ENCODE measurements around the gene NTRK2. TPM values are rescaled to one million over a fixed set of nuclear protein-coding genes. Genes with fewer than 3 reads are reported as not detected.

NTRK2 gene
- 56.7 TPM for total RNA-seq
- 7.7 TPM for polyA plus RNA-seq

GRCh38 chr9:84669288-84670137 is at the start of gene NTRK2:
TSS of gene NTRK2 (plus strand) at chr9:84669729. CDS start at chr9:84670749, 1,020 bp downstream.
- peak within 1 kb of the TSS; percentile 27 for H3K4me3 ChIP-seq (ENCODE audit: low read depth, low read length)
- H3K4me1 ChIP-seq (ENCODE audit: insufficient read depth): peaks cover 1% of the 10 kb centered on the region
- no peaks in the 10 kb centered on the region for H3K36me3 ChIP-seq (ENCODE audit: insufficient read depth)
- H3K27ac ChIP-seq (ENCODE audit: low read depth): no peak within 1 kb of the TSS
- peak; percentile 13 for DNase-seq (ENCODE audit: extremely low spot score)
- under 1% methylated on average over 69 of the region's 69 CpGs for WGBS

- H3K4me3 ChIP-seq (ENCODE audit: low read depth, low read length): no peak overlapping the region
- no peak for DNase-seq (ENCODE audit: extremely low spot score)
- WGBS: 57% methylated on average over 2 of the region's 2 CpGs
These were observed 49.2 kb upstream of the NTRK2 start for GRCh38 chr9:84620338-84620737.

GRCh38 chr9:84621811-84622210 is 47.7 kb upstream of the NTRK2 start:
- no peaks in the 10 kb centered on the region for H3K4me1 ChIP-seq (ENCODE audit: insufficient read depth)
- DNase-seq (ENCODE audit: extremely low spot score): no peak
- WGBS: 92% methylated on average over 2 of the region's 2 CpGs
- H3K36me3 ChIP-seq (ENCODE audit: insufficient read depth): no peaks in the 10 kb centered on the region
- H3K4me3 ChIP-seq (ENCODE audit: low read depth, low read length): no peak overlapping the region
- H3K27ac ChIP-seq (ENCODE audit: low read depth): no peak overlapping the region

More at GRCh38 chr9:84620338-84620737, 49.2 kb upstream of the NTRK2 start:
- no peaks in the 10 kb centered on the region for H3K36me3 ChIP-seq (ENCODE audit: insufficient read depth)
- no peak overlapping the region for H3K27ac ChIP-seq (ENCODE audit: low read depth)
- H3K4me1 ChIP-seq (ENCODE audit: insufficient read depth): no peaks in the 10 kb centered on the region

GRCh38 chr9:84622981-84623380 is 46.5 kb upstream of the NTRK2 start:
- H3K27ac ChIP-seq (ENCODE audit: low read depth): no peak overlapping the region
- H3K4me3 ChIP-seq (ENCODE audit: low read depth, low read length): no peak overlapping the region
- DNase-seq (ENCODE audit: extremely low spot score): no peak
- WGBS: 80% methylated on average over 7 of the region's 7 CpGs
- H3K36me3 ChIP-seq (ENCODE audit: insufficient read depth): no peaks in the 10 kb centered on the region
- H3K4me1 ChIP-seq (ENCODE audit: insufficient read depth): no peaks in the 10 kb centered on the region

- H3K27ac ChIP-seq (ENCODE audit: low read depth): no peak overlapping the region
- WGBS: 81% methylated on average over 1 of the region's 1 CpG
These were observed 33.1 kb upstream of the NTRK2 start for GRCh38 chr9:84636436-84636835.

GRCh38 chr9:84642553-84643141 is 26.9 kb upstream of the NTRK2 start:
- no peak for DNase-seq (ENCODE audit: extremely low spot score)
- H3K4me1 ChIP-seq (ENCODE audit: insufficient read depth): no peaks in the 10 kb centered on the region
- WGBS: 87% methylated on average over 4 of the region's 4 CpGs
- H3K4me3 ChIP-seq (ENCODE audit: low read depth, low read length): no peak overlapping the region
- no peaks in the 10 kb centered on the region for H3K36me3 ChIP-seq (ENCODE audit: insufficient read depth)
- no peak overlapping the region for H3K27ac ChIP-seq (ENCODE audit: low read depth)

More at GRCh38 chr9:84636436-84636835, 33.1 kb upstream of the NTRK2 start:
- H3K4me1 ChIP-seq (ENCODE audit: insufficient read depth): no peaks in the 10 kb centered on the region
- no peak for DNase-seq (ENCODE audit: extremely low spot score)
- no peaks in the 10 kb centered on the region for H3K36me3 ChIP-seq (ENCODE audit: insufficient read depth)
- H3K4me3 ChIP-seq (ENCODE audit: low read depth, low read length): no peak overlapping the region

- no peak overlapping the region for H3K27ac ChIP-seq (ENCODE audit: low read depth)
- H3K36me3 ChIP-seq (ENCODE audit: insufficient read depth): no peaks in the 10 kb centered on the region
- WGBS: 95% methylated on average over 3 of the region's 3 CpGs
- H3K4me1 ChIP-seq (ENCODE audit: insufficient read depth): no peaks in the 10 kb centered on the region
- no peak overlapping the region for H3K4me3 ChIP-seq (ENCODE audit: low read depth, low read length)
- DNase-seq (ENCODE audit: extremely low spot score): no peak
These were observed 21.8 kb upstream of the NTRK2 start for GRCh38 chr9:84647699-84648098.

GRCh38 chr9:84652496-84653120 is 16.9 kb upstream of the NTRK2 start:
- DNase-seq (ENCODE audit: extremely low spot score): no peak
- 41% methylated on average over 4 of the region's 4 CpGs for WGBS
- no peak overlapping the region for H3K4me3 ChIP-seq (ENCODE audit: low read depth, low read length)
- no peaks in the 10 kb centered on the region for H3K36me3 ChIP-seq (ENCODE audit: insufficient read depth)
- no peaks in the 10 kb centered on the region for H3K4me1 ChIP-seq (ENCODE audit: insufficient read depth)
- H3K27ac ChIP-seq (ENCODE audit: low read depth): no peak overlapping the region

GRCh38 chr9:84655447-84655846 is 14.1 kb upstream of the NTRK2 start:
- DNase-seq (ENCODE audit: extremely low spot score): no peak
- Histone ChIP-seq H3K27ac (ENCODE audit: low read depth) (no peak overlapping the region), H3K4me3 (ENCODE audit: low read depth, low read length) (no peak overlapping the region), H3K36me3 (ENCODE audit: insufficient read depth) (no peaks in the 10 kb centered on the region), H3K4me1 (ENCODE audit: insufficient read depth) (no peaks in the 10 kb centered on the region)
- WGBS: 76% methylated on average over 5 of the region's 5 CpGs

- Histone ChIP-seq H3K4me3 (ENCODE audit: low read depth, low read length) (no peak overlapping the region), H3K36me3 (ENCODE audit: insufficient read depth) (no peaks in the 10 kb centered on the region), H3K27ac (ENCODE audit: low read depth) (no peak overlapping the region), H3K4me1 (ENCODE audit: insufficient read depth) (no peaks in the 10 kb centered on the region)
- DNase-seq (ENCODE audit: extremely low spot score): no peak
- 78% methylated on average over 5 of the region's 5 CpGs for WGBS
These were observed 10.2 kb upstream of the NTRK2 start for GRCh38 chr9:84659313-84659712.

- 78% methylated on average over 1 of the region's 1 CpG for WGBS
- DNase-seq (ENCODE audit: extremely low spot score): no peak
- Histone ChIP-seq H3K4me1 (ENCODE audit: insufficient read depth) (no peaks in the 10 kb centered on the region), H3K36me3 (ENCODE audit: insufficient read depth) (no peaks in the 10 kb centered on the region), H3K4me3 (ENCODE audit: low read depth, low read length) (no peak overlapping the region), H3K27ac (ENCODE audit: low read depth) (no peak overlapping the region)
These were observed 9.8 kb upstream of the NTRK2 start for GRCh38 chr9:84659773-84660172.

- peak; percentile 39 for DNase-seq (ENCODE audit: extremely low spot score)
- no peak overlapping the region for H3K4me3 ChIP-seq (ENCODE audit: low read depth, low read length)
- H3K27ac ChIP-seq (ENCODE audit: low read depth): no peak overlapping the region
- 5% methylated on average over 27 of the region's 27 CpGs for WGBS
- H3K4me1 ChIP-seq (ENCODE audit: insufficient read depth): peaks cover 1% of the 10 kb centered on the region
- no peaks in the 10 kb centered on the region for H3K36me3 ChIP-seq (ENCODE audit: insufficient read depth)
These were observed 1.8 kb upstream of the NTRK2 start for GRCh38 chr9:84667571-84668195.

GRCh38 chr9:84668196-84669012 is 1.1 kb upstream of the NTRK2 start:
- Histone ChIP-seq H3K36me3 (ENCODE audit: insufficient read depth) (no peaks in the 10 kb centered on the region), H3K4me3 (ENCODE audit: low read depth, low read length) (peak overlapping the region; percentile 27), H3K27ac (ENCODE audit: low read depth) (no peak overlapping the region), H3K4me1 (ENCODE audit: insufficient read depth) (peaks cover 1% of the 10 kb centered on the region)
- under 1% methylated on average over 76 of the region's 76 CpGs for WGBS
- peak; percentile 51 for DNase-seq (ENCODE audit: extremely low spot score)
